Immature natural killer cell (primary cell): ENCODE data around the gene THSD4. TPM values are rescaled to one million over a fixed set of nuclear protein-coding genes. Genes with fewer than 3 reads are reported as not detected.
A peak's percentile ranks its signal among the peaks of the same experiment; 100 is the strongest.

ENCODE experiments used
- DNase-seq, 3 donors: peaks; one replicate each; pipeline ENCODE4 v3.0.0; 2022; ENCODE audit warnings: mixed read lengths in 1 of 3
- H3K27ac Mint-ChIP-seq, 6 donors: one replicate each; pipeline ENCODE4 v1.8.0; 2020; ENCODE audit warnings: mixed read lengths in 6 of 6, mild to moderate bottlenecking in 5 of 6, inconsistent platforms in 4 of 6, moderate library complexity in 3 of 6
- H3K27me3 Mint-ChIP-seq, 3 donors: one replicate each; pipeline ENCODE4 v1.8.0; 2020 to 2021; ENCODE audit warnings: low read depth in 3 of 3, mild to moderate bottlenecking in 3 of 3, mixed read lengths in 3 of 3, moderate library complexity in 3 of 3, inconsistent platforms in 1 of 3
- H3K36me3 Mint-ChIP-seq, 3 donors: one replicate each; pipeline ENCODE4 v1.8.0; 2020; ENCODE audit warnings: mixed read lengths in 3 of 3, inconsistent platforms in 2 of 3, mild to moderate bottlenecking in 2 of 3
- H3K4me1 Mint-ChIP-seq, 2 donors: one replicate each; pipeline ENCODE4 v1.8.0; 2020; ENCODE audit warnings: inconsistent platforms in 2 of 2, mild to moderate bottlenecking in 2 of 2, mixed read lengths in 2 of 2, moderate library complexity in 1 of 2
- H3K4me3 Mint-ChIP-seq, 5 donors: one replicate each; pipeline ENCODE4 v1.8.0; 2020; ENCODE audit warnings: mild to moderate bottlenecking in 5 of 5, mixed read lengths in 5 of 5, inconsistent platforms in 3 of 5, moderate library complexity in 3 of 5
- H3K9me3 Mint-ChIP-seq, 6 donors: one replicate each; pipeline ENCODE4 v1.8.0; 2020; ENCODE audit warnings: mild to moderate bottlenecking in 6 of 6, mixed read lengths in 6 of 6, inconsistent platforms in 4 of 6, moderate library complexity in 3 of 6
- polyA plus RNA-seq, 3 donors: library from polyadenylated mRNA; unstranded; fragments of 300-500 nt; fragmentation: Illumina TruSeq; gene quantifications; one replicate each; pipeline ENCODE4 v1.2.3, GENCODE V29; 2021

THSD4 gene
- polyA plus RNA-seq, 3 donors from 2014 or later = not detected

- H3K4me1 Mint-ChIP-seq = peaks cover 0 to under 1% of the 10 kb centered on the region in 2 donors
- H3K9me3 Mint-ChIP-seq = peaks cover 2 to 19% (median 8%) of the 10 kb centered on the region in 6 donors
Measured at GRCh38 chr15:71757741-71758530, 642.7 kb downstream of the THSD4 start.

DNA sequence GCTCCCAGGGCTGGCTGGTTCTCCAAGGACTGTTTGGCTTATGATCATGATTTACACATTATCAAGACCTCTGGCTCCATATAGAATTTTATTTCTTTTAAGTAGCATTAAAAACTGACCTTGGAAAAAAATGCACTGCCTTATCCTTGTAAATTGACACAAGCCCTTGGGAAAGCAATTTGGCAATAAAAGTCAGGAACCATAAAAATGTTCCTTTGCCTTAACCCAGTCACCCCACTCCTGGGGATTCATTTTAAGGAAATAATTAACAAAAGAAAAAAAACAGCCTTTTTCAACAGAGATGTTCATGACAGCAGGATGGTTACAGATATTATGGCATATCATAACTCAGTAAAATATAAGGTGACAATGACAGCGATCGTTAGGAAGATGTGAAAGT, 643.4 kb downstream of the THSD4 start:
- no peak overlapping the region for H3K27ac Mint-ChIP-seq

More at GRCh38 chr15:71757741-71758530, 642.7 kb downstream of the THSD4 start:
- Mint-ChIP-seq H3K27ac (no peak overlapping the region), H3K36me3 (peaks cover 0 to 4% (median 0%) of the 10 kb centered on the region in 3 donors), H3K27me3 (peaks cover 0 to 4% (median 0%) of the 10 kb centered on the region in 3 donors), H3K4me3 (no peak overlapping the region)
- DNase-seq = no peak

GRCh38 chr15:71760852-71761251, 645.6 kb downstream of the THSD4 start:
- Mint-ChIP-seq H3K4me3 (no peak overlapping the region), H3K9me3 (peaks cover 2 to 19% (median 8%) of the 10 kb centered on the region in 6 donors), H3K36me3 (peaks cover 0 to 4% (median 0%) of the 10 kb centered on the region in 3 donors), H3K4me1 (no peaks in the 10 kb centered on the region), H3K27ac (no peak overlapping the region), H3K27me3 (peaks cover 0 to 4% (median 4%) of the 10 kb centered on the region in 3 donors)
- no peak for DNase-seq

More for the DNA sequence above, 643.4 kb downstream of the THSD4 start:
- Mint-ChIP-seq H3K4me1 (no peaks in the 10 kb centered on the region), H3K4me3 (no peak overlapping the region), H3K36me3 (peaks cover 0 to 4% (median 0%) of the 10 kb centered on the region in 3 donors), H3K9me3 (peaks cover 2 to 19% (median 8%) of the 10 kb centered on the region in 6 donors), H3K27me3 (peaks cover 0 to 4% (median 3%) of the 10 kb centered on the region in 3 donors)
- no peak for DNase-seq

DNA sequence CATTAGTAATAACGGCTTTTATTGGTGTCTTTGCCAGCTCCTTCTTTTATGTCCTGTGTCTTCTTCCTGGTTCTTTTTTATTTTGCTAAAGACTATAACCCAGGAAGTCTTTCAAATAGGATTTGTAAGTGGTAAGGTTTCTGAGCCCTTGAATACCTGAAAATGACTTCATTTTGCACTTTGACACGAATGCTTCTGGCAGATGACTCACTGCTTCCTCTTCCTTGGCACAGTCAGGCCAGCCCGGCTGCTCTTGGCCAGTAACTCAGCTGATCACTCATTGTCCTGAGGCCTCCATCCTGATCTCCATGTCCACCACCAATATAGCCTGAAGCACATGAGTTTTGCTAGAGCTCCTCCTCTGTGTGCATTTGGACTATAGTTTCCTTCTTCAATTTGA, 646.4 kb downstream of the THSD4 start:
- peaks cover 0 to 5% (median 3%) of the 10 kb centered on the region in 3 donors for H3K27me3 Mint-ChIP-seq
- no peaks in the 10 kb centered on the region for H3K4me1 Mint-ChIP-seq
- no peak overlapping the region for H3K4me3 Mint-ChIP-seq
- no peak overlapping the region for H3K27ac Mint-ChIP-seq
- H3K9me3 Mint-ChIP-seq = peaks cover 2 to 19% (median 8%) of the 10 kb centered on the region in 6 donors
- no peak for DNase-seq
- peaks cover 0 to 4% (median 0%) of the 10 kb centered on the region in 3 donors for H3K36me3 Mint-ChIP-seq

- no peak overlapping the region for H3K4me3 Mint-ChIP-seq
- H3K9me3 Mint-ChIP-seq = no peaks in the 10 kb centered on the region
- no peak for DNase-seq
- H3K27ac Mint-ChIP-seq = no peak overlapping the region
- peaks cover 0 to 3% (median 0%) of the 10 kb centered on the region in 3 donors for H3K27me3 Mint-ChIP-seq
- H3K4me1 Mint-ChIP-seq = no peaks in the 10 kb centered on the region
- no peaks in the 10 kb centered on the region for H3K36me3 Mint-ChIP-seq
Measured at GRCh38 chr15:71768184-71768583, 652.9 kb downstream of the THSD4 start.

DNA sequence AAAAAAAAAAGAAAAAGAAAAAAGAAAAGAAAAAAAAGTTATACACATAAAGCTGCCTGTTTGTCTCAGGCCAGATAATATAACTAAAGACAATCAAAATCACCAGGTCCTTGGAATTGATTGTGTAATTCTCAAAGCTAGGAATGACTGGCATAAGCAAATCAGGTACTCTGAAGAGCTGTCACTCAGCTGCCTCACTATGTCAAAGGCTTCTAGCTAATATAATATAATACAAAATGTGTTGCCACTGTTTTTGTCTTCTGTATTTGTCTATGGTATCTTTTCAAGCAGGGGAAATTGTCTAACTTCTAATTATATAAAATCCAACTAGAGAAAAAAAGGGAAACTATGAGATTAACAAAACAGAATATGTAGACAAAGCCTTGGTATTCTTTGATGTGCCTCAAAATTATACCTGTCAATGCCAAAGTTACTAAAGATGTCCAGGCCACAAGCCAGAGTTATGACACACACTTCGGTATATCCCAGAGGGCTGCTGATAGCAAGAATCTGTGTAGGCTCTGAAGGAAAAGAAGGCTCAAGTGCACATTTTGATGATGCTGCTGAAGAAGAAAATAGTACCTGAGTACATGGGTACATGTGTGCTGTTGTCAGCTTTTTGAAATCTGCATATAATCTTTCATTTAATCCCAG, 658.1 kb downstream of the THSD4 start:
- H3K9me3 Mint-ChIP-seq = no peaks in the 10 kb centered on the region
- no peaks in the 10 kb centered on the region for H3K4me1 Mint-ChIP-seq
- no peaks in the 10 kb centered on the region for H3K36me3 Mint-ChIP-seq
- no peak for DNase-seq
- H3K27me3 Mint-ChIP-seq = peaks cover 0 to 2% (median 0%) of the 10 kb centered on the region in 3 donors
- no peak overlapping the region for H3K27ac Mint-ChIP-seq
- no peak overlapping the region for H3K4me3 Mint-ChIP-seq

DNA sequence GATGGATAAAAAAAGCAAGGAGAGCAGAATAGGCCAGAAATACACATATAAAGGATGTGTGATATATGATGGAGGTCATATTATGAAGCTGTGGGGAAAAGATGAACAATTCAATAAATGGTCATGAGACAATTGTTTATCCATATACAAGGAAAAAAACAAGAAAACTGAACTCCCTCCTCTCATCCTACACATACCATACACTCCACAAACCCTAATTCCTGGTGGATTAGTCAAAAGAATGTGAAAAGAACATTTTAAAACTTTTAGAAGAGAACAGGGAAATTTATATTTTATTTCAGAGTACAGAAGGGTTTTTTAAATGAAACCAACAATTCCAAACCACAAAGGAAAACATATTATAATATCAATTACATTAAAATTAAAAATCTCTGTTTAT, 660.6 kb downstream of the THSD4 start:
- Mint-ChIP-seq H3K36me3 (no peaks in the 10 kb centered on the region), H3K4me3 (no peak overlapping the region), H3K4me1 (no peaks in the 10 kb centered on the region), H3K27ac (no peak overlapping the region), H3K27me3 (peaks cover 0 to 2% (median 0%) of the 10 kb centered on the region in 3 donors), H3K9me3 (no peaks in the 10 kb centered on the region)
- no peak for DNase-seq

DNA sequence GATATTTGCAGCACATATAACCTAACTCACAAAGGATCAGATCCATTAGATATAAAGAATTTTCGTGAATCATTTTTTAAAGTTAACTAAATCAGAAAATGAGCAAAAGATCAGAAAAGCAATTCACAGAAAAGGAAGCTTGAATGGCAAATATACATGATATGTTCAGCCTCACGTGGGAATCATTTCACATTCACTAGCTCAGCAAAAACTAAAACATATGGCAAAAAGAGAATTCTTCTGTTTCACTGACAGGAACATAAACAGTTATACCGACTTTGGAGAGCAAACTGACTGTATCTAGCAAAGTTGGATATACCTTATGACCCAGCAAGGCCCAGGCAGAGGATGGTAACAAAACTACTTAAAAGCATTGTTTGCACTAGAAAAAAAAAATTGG, 661.0 kb downstream of the THSD4 start:
- no peaks in the 10 kb centered on the region for H3K9me3 Mint-ChIP-seq
- H3K36me3 Mint-ChIP-seq = no peaks in the 10 kb centered on the region
- no peak overlapping the region for H3K27ac Mint-ChIP-seq
- DNase-seq = no peak
- H3K27me3 Mint-ChIP-seq = peaks cover 0 to 5% (median 1%) of the 10 kb centered on the region in 3 donors
- H3K4me1 Mint-ChIP-seq = no peaks in the 10 kb centered on the region
- H3K4me3 Mint-ChIP-seq = no peak overlapping the region

DNA sequence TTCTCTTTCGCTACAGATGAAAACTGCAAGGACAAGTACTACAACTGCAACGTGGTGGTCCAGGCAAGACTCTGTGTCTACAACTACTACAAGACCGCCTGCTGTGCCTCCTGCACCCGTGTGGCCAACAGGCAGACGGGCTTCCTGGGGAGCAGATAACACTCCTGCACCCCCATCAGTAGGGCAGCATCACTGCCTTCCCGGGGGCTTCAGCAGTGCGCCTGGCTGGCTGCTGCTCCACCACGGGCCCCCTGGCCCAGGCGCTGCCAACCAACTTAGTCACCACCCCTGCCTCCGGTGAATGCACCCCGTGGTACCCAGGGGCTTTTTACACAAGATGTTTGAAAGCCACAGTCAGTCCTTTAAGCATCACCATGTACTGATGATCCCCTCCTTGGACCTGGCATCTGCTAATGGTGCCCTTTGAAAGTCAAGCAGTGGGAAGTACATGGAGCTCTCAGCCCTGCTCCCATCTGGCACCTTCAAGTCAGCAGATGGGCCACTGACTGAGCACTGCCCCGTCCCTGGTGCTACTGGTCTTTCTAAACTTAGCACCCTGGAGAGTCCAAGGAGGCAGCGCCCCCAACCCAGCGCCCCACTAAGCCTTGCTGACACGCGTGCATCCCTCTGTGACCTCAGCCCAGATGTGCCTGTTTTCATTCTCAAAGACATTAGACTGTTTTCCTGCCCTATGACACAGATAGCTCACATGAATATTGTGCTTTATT, 662.1 kb downstream of the THSD4 start:
- H3K36me3 Mint-ChIP-seq = no peaks in the 10 kb centered on the region
- H3K9me3 Mint-ChIP-seq = no peaks in the 10 kb centered on the region
- H3K4me3 Mint-ChIP-seq = no peak overlapping the region
- H3K27ac Mint-ChIP-seq = no peak overlapping the region
- H3K27me3 Mint-ChIP-seq = peaks cover 1 to 8% (median 3%) of the 10 kb centered on the region in 3 donors
- no peak for DNase-seq
- H3K4me1 Mint-ChIP-seq = no peaks in the 10 kb centered on the region

DNA sequence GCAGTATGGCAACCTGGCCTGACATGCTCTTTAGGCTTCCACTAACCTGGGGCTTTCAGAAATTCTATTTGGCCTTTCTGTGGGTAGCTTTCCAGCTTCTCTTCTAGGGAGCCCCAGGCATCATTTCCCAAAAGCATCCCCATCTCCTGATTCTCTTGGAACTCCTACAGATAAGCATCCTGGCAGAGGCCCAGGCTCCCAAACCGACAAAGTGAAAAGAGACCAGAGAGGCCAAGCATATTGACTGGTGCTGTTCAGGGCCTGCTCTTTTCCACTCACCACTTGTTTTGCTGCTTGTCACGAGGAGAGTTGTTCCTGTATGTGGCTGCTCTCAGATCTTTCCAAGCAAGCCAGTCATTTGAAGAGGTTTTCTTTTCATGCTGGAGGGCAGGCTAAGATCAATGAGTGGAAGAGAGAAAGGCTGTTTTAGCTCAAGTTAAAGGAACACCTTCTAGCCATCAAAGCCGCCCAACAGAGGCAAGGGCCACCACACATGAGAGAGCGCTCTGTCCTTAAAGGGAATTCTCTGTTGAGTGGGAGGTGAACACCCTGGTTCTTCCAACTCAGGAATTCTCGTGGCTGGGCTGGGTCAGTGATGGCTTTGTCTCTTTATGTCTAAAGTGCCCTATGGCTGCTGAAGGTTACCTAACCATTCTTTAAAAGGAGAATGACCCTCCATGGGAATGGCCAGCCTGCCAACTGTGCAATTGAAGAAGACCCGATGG, 664.0 kb downstream of the THSD4 start:
- Mint-ChIP-seq H3K27ac (no peak overlapping the region), H3K4me3 (no peak overlapping the region), H3K9me3 (no peaks in the 10 kb centered on the region), H3K36me3 (no peaks in the 10 kb centered on the region), H3K4me1 (no peaks in the 10 kb centered on the region), H3K27me3 (peaks cover 1 to 11% (median 3%) of the 10 kb centered on the region in 3 donors)
- DNase-seq = no peak

DNA sequence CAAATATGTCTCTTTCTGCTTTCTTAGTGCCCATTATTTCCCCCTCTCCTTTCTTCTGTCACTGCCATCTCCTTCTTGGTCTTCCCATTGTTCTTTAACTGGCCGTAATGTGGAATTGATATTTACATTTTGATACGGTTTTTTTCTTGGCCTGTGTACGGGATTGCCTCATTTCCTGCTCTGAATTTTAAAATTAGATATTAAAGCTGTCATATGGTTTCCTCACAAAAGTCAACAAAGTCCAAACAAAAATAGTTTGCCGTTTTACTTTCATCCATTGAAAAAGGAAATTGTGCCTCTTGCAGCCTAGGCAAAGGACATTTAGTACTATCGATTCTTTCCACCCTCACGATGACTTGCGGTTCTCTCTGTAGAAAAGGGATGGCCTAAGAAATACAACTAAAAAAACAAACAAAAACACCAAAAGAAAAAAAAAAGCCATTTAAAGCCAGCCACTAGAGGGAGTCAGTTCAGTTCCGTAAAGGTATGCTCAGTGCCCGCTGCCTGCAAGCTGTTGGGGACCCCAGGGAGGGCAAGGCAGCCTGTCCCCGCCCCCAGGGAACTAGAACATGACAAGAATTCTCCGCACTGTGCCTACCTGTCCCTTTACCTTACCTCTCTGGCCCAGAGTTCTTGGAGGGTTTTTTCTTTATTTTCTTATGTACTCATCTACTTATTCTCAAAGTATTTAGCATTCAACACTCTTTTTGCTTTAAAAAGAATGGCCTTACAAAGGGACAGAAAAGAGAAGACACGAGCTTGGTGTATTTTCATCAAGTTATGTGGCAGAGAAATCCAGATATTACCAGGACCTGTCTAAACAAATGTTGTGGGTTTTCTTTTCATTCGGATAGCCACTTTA, 665.1 kb downstream of the THSD4 start:
- no peak overlapping the region for H3K27ac Mint-ChIP-seq
- no peaks in the 10 kb centered on the region for H3K9me3 Mint-ChIP-seq
- H3K36me3 Mint-ChIP-seq = no peaks in the 10 kb centered on the region
- no peak overlapping the region for H3K4me3 Mint-ChIP-seq
- DNase-seq = peak in 2 of 3 donors; percentile 16 to 32
- no peaks in the 10 kb centered on the region for H3K4me1 Mint-ChIP-seq
- peaks cover 1 to 13% (median 3%) of the 10 kb centered on the region in 3 donors for H3K27me3 Mint-ChIP-seq

- no peak overlapping the region for H3K4me3 Mint-ChIP-seq
- H3K36me3 Mint-ChIP-seq = no peaks in the 10 kb centered on the region
Measured at GRCh38 chr15:71781179-71781964, 666.1 kb downstream of the THSD4 start.

More at GRCh38 chr15:71781179-71781964, 666.1 kb downstream of the THSD4 start:
- peaks cover 0 to under 1% (median 0%) of the 10 kb centered on the region in 6 donors for H3K9me3 Mint-ChIP-seq
- no peak for DNase-seq
- H3K4me1 Mint-ChIP-seq = no peaks in the 10 kb centered on the region
- H3K27ac Mint-ChIP-seq = no peak overlapping the region
- peaks cover 3 to 13% (median 3%) of the 10 kb centered on the region in 3 donors for H3K27me3 Mint-ChIP-seq
